ENCODE data around the gene SPEN.

- TF ChIP-seq, protein P1, sequence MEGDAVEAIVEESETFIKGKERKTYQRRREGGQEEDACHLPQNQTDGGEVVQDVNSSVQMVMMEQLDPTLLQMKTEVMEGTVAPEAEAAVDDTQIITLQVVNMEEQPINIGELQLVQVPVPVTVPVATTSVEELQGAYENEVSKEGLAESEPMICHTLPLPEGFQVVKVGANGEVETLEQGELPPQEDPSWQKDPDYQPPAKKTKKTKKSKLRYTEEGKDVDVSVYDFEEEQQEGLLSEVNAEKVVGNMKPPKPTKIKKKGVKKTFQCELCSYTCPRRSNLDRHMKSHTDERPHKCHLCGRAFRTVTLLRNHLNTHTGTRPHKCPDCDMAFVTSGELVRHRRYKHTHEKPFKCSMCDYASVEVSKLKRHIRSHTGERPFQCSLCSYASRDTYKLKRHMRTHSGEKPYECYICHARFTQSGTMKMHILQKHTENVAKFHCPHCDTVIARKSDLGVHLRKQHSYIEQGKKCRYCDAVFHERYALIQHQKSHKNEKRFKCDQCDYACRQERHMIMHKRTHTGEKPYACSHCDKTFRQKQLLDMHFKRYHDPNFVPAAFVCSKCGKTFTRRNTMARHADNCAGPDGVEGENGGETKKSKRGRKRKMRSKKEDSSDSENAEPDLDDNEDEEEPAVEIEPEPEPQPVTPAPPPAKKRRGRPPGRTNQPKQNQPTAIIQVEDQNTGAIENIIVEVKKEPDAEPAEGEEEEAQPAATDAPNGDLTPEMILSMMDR (IDR thresholded peaks at IDR 0.05), result no peak
- TF ChIP-seq POLR2A (IDR thresholded peaks at IDR 0.05), result no peak
Measured at GRCh38 chr1:15948091-15948591, 100.6 kb downstream of the SPEN start.
